H1 (cell line): ENCODE results near the gene NOP9. TPM values are rescaled to one million over a fixed set of nuclear protein-coding genes. Genes with fewer than 3 reads are reported as not detected.

Source experiments
- CTCF ChIA-PET: fragments of 300-600 bp; sonication (Branson Sonifier 250); formaldehyde crosslinking; loops from one replicate; lab custom pipeline; 2021; ENCODE audit not compliant: partially characterized antibody; lab: Charles Lee
- POLR2A ChIA-PET: fragments of 300-600 bp; sonication (Branson Sonifier 250); formaldehyde crosslinking; loops from one replicate; lab custom pipeline; 2021; ENCODE audit warnings: inconsistent platforms; ENCODE audit not compliant: partially characterized antibody; lab: Charles Lee
- DNase-seq, 2 experiments: peaks; one replicate each; pipeline versions ENCODE4 v3.0.0 to v3.0.0-alpha.2; 2010 to 2022; ENCODE audit warnings: low spot score in 2 of 2, low read depth in 1 of 2, mixed read lengths in 1 of 2
- FAIRE-seq: peaks from 2 replicates; lab custom pipeline; 2011; peaks lifted over from hg19 to GRCh38; lab: Jason Lieb, UNC
- H2AFZ ChIP-seq: 2 replicates; pipeline ENCODE4 v1.8.1; 2012; ENCODE audit warnings: low read length, inconsistent platforms
- H2AK5ac ChIP-seq: 2 replicates; pipeline ENCODE4 v1.6.1; 2013; ENCODE audit warnings: low read depth, low read length
- H2BK120ac ChIP-seq: replicated peaks from 2 replicates; pipeline ENCODE3; 2013; ENCODE audit warnings: low read depth, low read length, inconsistent platforms
- H2BK12ac ChIP-seq: 2 replicates; pipeline ENCODE4 v1.6.1; 2013; ENCODE audit warnings: low read depth, low read length
- H2BK15ac ChIP-seq: 2 replicates; pipeline ENCODE4 v1.6.1; 2013; ENCODE audit warnings: low read length
- H2BK20ac ChIP-seq: 2 replicates; pipeline ENCODE4 v1.6.1; 2013; ENCODE audit warnings: low read length
- H2BK5ac ChIP-seq: 2 replicates; pipeline ENCODE4 v1.6.1; 2013; ENCODE audit warnings: low read depth, low read length
- H3K14ac ChIP-seq: 2 replicates; pipeline ENCODE4 v1.6.1; 2013; ENCODE audit warnings: inconsistent platforms; ENCODE audit not compliant: insufficient read length
- H3K18ac ChIP-seq: 2 replicates; pipeline ENCODE4 v1.6.1; 2013; ENCODE audit warnings: low read length; ENCODE audit errors: extremely low read depth
- H3K23ac ChIP-seq: 2 replicates; pipeline ENCODE4 v1.6.1; 2013; ENCODE audit warnings: inconsistent platforms; ENCODE audit not compliant: insufficient read length
- H3K23me2 ChIP-seq: 2 replicates; pipeline ENCODE4 v1.6.1; 2013; ENCODE audit warnings: low read depth, low read length
- H3K27ac ChIP-seq: 2 replicates; pipeline ENCODE4 v1.6.1; 2011; ENCODE audit warnings: low read depth, low read length, inconsistent platforms
- H3K27me3 ChIP-seq, 4 experiments: replicated peaks in 1 of 4; 1 replicate in 1 of 4; 2 replicates in 3 of 4; pipeline versions ENCODE4 v1.6.1 to v1.8.1; 2011 to 2013; ENCODE audit warnings: low read length in 3 of 4, mild to moderate bottlenecking in 3 of 4, inconsistent platforms in 2 of 4, mixed read lengths in 2 of 4, moderate library complexity in 1 of 4; ENCODE audit not compliant: control insufficient read depth in 3 of 4, insufficient read depth in 3 of 4; ENCODE audit errors: extremely low read depth in 1 of 4
- H3K36me3 ChIP-seq, 4 experiments: 2 replicates each; pipeline versions ENCODE4 v1.6.1 to v1.8.1; 2011 to 2013; ENCODE audit warnings: mild to moderate bottlenecking in 4 of 4, low read length in 3 of 4, moderate library complexity in 2 of 4, control low read depth in 1 of 4, inconsistent platforms in 1 of 4; ENCODE audit not compliant: insufficient read depth in 4 of 4, control insufficient read depth in 2 of 4
- H3K4ac ChIP-seq: replicated peaks from 2 replicates; pipeline ENCODE3; 2013; ENCODE audit warnings: low read length, low read depth, mixed read lengths, inconsistent platforms; ENCODE audit not compliant: insufficient read length
- H3K4me1 ChIP-seq, 4 experiments: replicated peaks in 1 of 4; 1 replicate in 1 of 4; 2 replicates in 3 of 4; pipeline versions ENCODE4 v1.6.1 to v1.8.1; 2011 to 2013; ENCODE audit warnings: low read length in 3 of 4, inconsistent platforms in 2 of 4, mixed read lengths in 1 of 4; ENCODE audit not compliant: insufficient read depth in 4 of 4, control insufficient read depth in 3 of 4
- H3K4me2 ChIP-seq, 2 experiments: 2 replicates each; pipeline versions ENCODE4 v1.6.1 to v1.8.1; 2011 to 2013; ENCODE audit warnings: low read depth in 2 of 2, low read length in 2 of 2, control low read depth in 1 of 2, inconsistent platforms in 1 of 2, mild to moderate bottlenecking in 1 of 2; ENCODE audit not compliant: insufficient read depth in 1 of 2
- H3K4me3 ChIP-seq, 4 experiments: fragments of 200-600, 300-600 bp in 1 of 4; sonication (generic), shearing (Covaris generic), sonication (Bioruptor Twin) in 1 of 4; 2 replicates each; pipeline versions ENCODE4 v1.5.1 to v1.8.1; 2011 to 2016; ENCODE audit warnings: low read length in 4 of 4, low read depth in 3 of 4, control low read depth in 2 of 4, inconsistent platforms in 2 of 4, mild to moderate bottlenecking in 2 of 4, mixed read lengths in 1 of 4, moderate library complexity in 1 of 4; ENCODE audit not compliant: insufficient read depth in 2 of 4; ENCODE audit errors: extremely low read depth in 1 of 4
- H3K56ac ChIP-seq: replicated peaks from 2 replicates; pipeline ENCODE3; 2013; ENCODE audit warnings: low read depth, mild to moderate bottlenecking, mixed read lengths, low read length, inconsistent platforms; ENCODE audit not compliant: insufficient read length
- H3K79me1 ChIP-seq: 2 replicates; pipeline ENCODE4 v1.6.1; 2013; ENCODE audit warnings: low read depth, low read length, control low read depth
- H3K79me2 ChIP-seq, 2 experiments: 2 replicates each; pipeline versions ENCODE4 v1.6.1 to v1.8.1; 2012 to 2013; ENCODE audit warnings: low read length in 2 of 2, mild to moderate bottlenecking in 2 of 2, inconsistent platforms in 1 of 2; ENCODE audit not compliant: insufficient read depth in 2 of 2, control insufficient read depth in 1 of 2
- H3K9ac ChIP-seq, 4 experiments: replicated peaks in 1 of 4; 1 replicate in 1 of 4; 2 replicates in 3 of 4; pipeline versions ENCODE4 v1.6.1 to v1.8.1; 2011 to 2013; ENCODE audit warnings: low read depth in 3 of 4, low read length in 3 of 4, control low read depth in 2 of 4, mild to moderate bottlenecking in 2 of 4, moderate library complexity in 2 of 4, inconsistent platforms in 1 of 4; ENCODE audit errors: extremely low read depth in 1 of 4
- H3K9me3 ChIP-seq, 2 experiments: 2 replicates each; pipeline versions ENCODE4 v1.6.1 to v1.8.1; 2012 to 2013; ENCODE audit warnings: mild to moderate bottlenecking in 2 of 2, moderate library complexity in 2 of 2, control low read depth in 1 of 2, inconsistent platforms in 1 of 2, low read depth in 1 of 2, low read length in 1 of 2, mixed read lengths in 1 of 2; ENCODE audit not compliant: insufficient read depth in 2 of 2
- H4K20me1 ChIP-seq, 2 experiments: replicated peaks in 1 of 2; 2 replicates each; pipeline versions ENCODE3 to v1.8.1; 2011 to 2013; ENCODE audit warnings: inconsistent platforms in 2 of 2, low read length in 2 of 2, mild to moderate bottlenecking in 1 of 2; ENCODE audit not compliant: insufficient read depth in 2 of 2, control insufficient read depth in 1 of 2
- H4K5ac ChIP-seq: 2 replicates; pipeline ENCODE4 v1.6.1; 2013; ENCODE audit warnings: low read length, low read depth, mixed read lengths, inconsistent platforms; ENCODE audit not compliant: insufficient read length
- H4K8ac ChIP-seq: 2 replicates; pipeline ENCODE4 v1.8.0; 2013; ENCODE audit warnings: mild to moderate bottlenecking, moderate library complexity, low read length, inconsistent platforms; ENCODE audit not compliant: insufficient read depth; ENCODE audit errors: extremely low read depth
- H4K91ac ChIP-seq: replicated peaks from 2 replicates; pipeline ENCODE3; 2013; ENCODE audit warnings: low read length, mixed read lengths, inconsistent platforms; ENCODE audit not compliant: insufficient read length
- ATF2 ChIP-seq: IDR thresholded peaks from 2 replicates; pipeline ENCODE4 v1.6.1; 2012; ENCODE audit warnings: low read length, inconsistent platforms
- CREB1 ChIP-seq: IDR thresholded peaks from 2 replicates; pipeline ENCODE4 v1.6.1; 2012; ENCODE audit warnings: inconsistent platforms
- FOSL1 ChIP-seq: IDR thresholded peaks from 2 replicates; pipeline ENCODE4 v1.6.1; 2011; ENCODE audit warnings: mild to moderate bottlenecking, low read depth, low read length, moderate library complexity; ENCODE audit not compliant: insufficient read depth
- HDAC6 ChIP-seq: IDR thresholded peaks from one replicate; pipeline ENCODE4 v1.7.1; 2012; ENCODE audit warnings: low read depth, mild to moderate bottlenecking, inconsistent platforms, low read length, moderate library complexity
- RBBP5 ChIP-seq: IDR thresholded peaks from 2 replicates; pipeline ENCODE4 v1.7.1; 2012; ENCODE audit warnings: low read depth, mild to moderate bottlenecking, inconsistent platforms, low read length, moderate library complexity, borderline replicate concordance
- SP2 ChIP-seq: IDR thresholded peaks from 2 replicates; pipeline ENCODE4 v1.6.1; 2012; ENCODE audit warnings: mild to moderate bottlenecking, low read length, inconsistent platforms
- SP4 ChIP-seq: IDR thresholded peaks from 2 replicates; pipeline ENCODE4 v1.6.1; 2012; ENCODE audit warnings: low read length, inconsistent platforms
- TAF1 ChIP-seq: IDR thresholded peaks from 2 replicates; pipeline ENCODE4 v1.6.1; 2011; ENCODE audit warnings: mild to moderate bottlenecking, low read depth, low read length
- WGBS, 2 experiments: shearing (Covaris generic) in 1 of 2; methylation state at CpG; one replicate each; pipeline versions ENCODE4 v1.1.6 to v1.1.7; 2013 to 2015; ENCODE audit warnings: low lambda C conversion rate in 2 of 2, mixed read lengths in 2 of 2, inconsistent platforms in 1 of 2, low coverage in 1 of 2, missing lambda C conversion rate in 1 of 2; ENCODE audit not compliant: insufficient replicate concordance in 2 of 2, insufficient coverage in 1 of 2, insufficient read length in 1 of 2; ENCODE audit errors: extremely low coverage in 1 of 2, missing lambda C conversion rate in 1 of 2; 5-methylcytosine and 5-hydroxymethylcytosine counted together
- polyA plus RNA-seq, 7 experiments: library from polyadenylated mRNA; depleted of rRNA in 3 of 7; stranded (reverse) in 5 of 7; unstranded in 2 of 7; fragments of >200 nt in 5 of 7; fragments of 200-250 nt in 2 of 7; gene quantifications; 1 replicate in 5 of 7; 2 replicates in 1 of 7; 4 replicates in 1 of 7; pipeline versions ENCODE4 v1.2.1 to v1.2.3, GENCODE V29; 2011 to 2013; ENCODE audit warnings: missing spikeins in 2 of 7, mixed read lengths in 2 of 7
- total RNA-seq: library from RNA; stranded (reverse); fragmentation: NEBNext Ultra II Directional; extraction: Animal tissue kit (Norgen Biotek cat#: 25700); gene quantifications from 2 replicates; pipeline ENCODE4 v1.2.1, GENCODE V29; 2021

Gene NOP9
- total and polyA plus RNA-seq, 2 of the 8 experiments (the other 6 are each of a cell fraction or from before 2014, with no cell fraction given), result 17.8 to 34.8 TPM

GRCh38 chr14:24286996-24287395 is 12.7 kb upstream of the NOP9 start:
- no peak overlapping the region for H2BK15ac ChIP-seq

More at GRCh38 chr14:24286996-24287395, 12.7 kb upstream of the NOP9 start:
- Histone ChIP-seq H3K27ac (no peak overlapping the region), H2AK5ac (no peak overlapping the region), H3K18ac (no peak overlapping the region), H3K4ac (no peak overlapping the region), H3K23ac (no peak overlapping the region), H2AFZ (no peak overlapping the region), H3K79me2 (no peaks in the 10 kb centered on the region), H2BK20ac (no peak overlapping the region), H3K36me3 (peaks cover 0 to 8% (median 0%) of the 10 kb centered on the region in 4 experiments; a peak in 1 of 8 replicates), H3K14ac (no peak overlapping the region), H2BK120ac (no peak overlapping the region), H3K9ac (no peak overlapping the region), H2BK12ac (no peak overlapping the region), H4K5ac (no peak overlapping the region), H3K4me1 (no peaks in the 10 kb centered on the region), H3K4me3 (no peak overlapping the region), H3K9me3 (no peaks in the 10 kb centered on the region), H4K8ac (no peak overlapping the region), H3K27me3 (no peaks in the 10 kb centered on the region), H4K91ac (no peak overlapping the region), H2BK5ac (no peak overlapping the region), H3K79me1 (no peaks in the 10 kb centered on the region; the same call in 1 of the 2 replicates), H3K4me2 (no peak overlapping the region), H4K20me1 (peaks cover 0 to 3% of the 10 kb centered on the region in 2 experiments), H3K23me2 (no peaks in the 10 kb centered on the region), H3K56ac (no peak overlapping the region)
- POLR2A ChIA-PET, result interaction anchor here (1.0 to 1.8 kb wide), 6 partner anchors 13 to 49 kb away, joined by 3 to 4 read pairs (median 3); partner anchors contain the start of genes CIDEB, DHRS1, NOP9 and TINF2
- DNase-seq (no peak), FAIRE-seq (no peak)
- CTCF ChIA-PET, result interaction anchor here (0.9 to 11.5 kb wide), 5 partner anchors 11 to 43 kb away, joined by 3 to 137 read pairs (median 44); partner anchors contain the start of genes CIDEB, DHRS1, LTB4R2 and NOP9
- 89% methylated on average over 5 of the region's 5 CpGs; no CpG with 5 or more reads in 1 of the 2 experiments for WGBS, 2 experiments
- TF ChIP-seq SP4 (no peak), CREB1 (no peak), ATF2 (no peak), RBBP5 (no peak), SP2 (no peak), FOSL1 (no peak), TAF1 (no peak), HDAC6 (no peak)
